Measurements from ENCODE around the gene DOLPP1. TPM values are rescaled to one million over a fixed set of nuclear protein-coding genes. Genes with fewer than 3 reads are reported as not detected.
"Not testable (repeated sequence)": the region's sequence is repeated elsewhere in the genome, so short reads cannot be mapped to it uniquely, and the experiment has no call there.

Gene DOLPP1, protein sequence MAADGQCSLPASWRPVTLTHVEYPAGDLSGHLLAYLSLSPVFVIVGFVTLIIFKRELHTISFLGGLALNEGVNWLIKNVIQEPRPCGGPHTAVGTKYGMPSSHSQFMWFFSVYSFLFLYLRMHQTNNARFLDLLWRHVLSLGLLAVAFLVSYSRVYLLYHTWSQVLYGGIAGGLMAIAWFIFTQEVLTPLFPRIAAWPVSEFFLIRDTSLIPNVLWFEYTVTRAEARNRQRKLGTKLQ
- total RNA-seq: 10 to 100 TPM; 15.5 to 19.9 TPM

DNA sequence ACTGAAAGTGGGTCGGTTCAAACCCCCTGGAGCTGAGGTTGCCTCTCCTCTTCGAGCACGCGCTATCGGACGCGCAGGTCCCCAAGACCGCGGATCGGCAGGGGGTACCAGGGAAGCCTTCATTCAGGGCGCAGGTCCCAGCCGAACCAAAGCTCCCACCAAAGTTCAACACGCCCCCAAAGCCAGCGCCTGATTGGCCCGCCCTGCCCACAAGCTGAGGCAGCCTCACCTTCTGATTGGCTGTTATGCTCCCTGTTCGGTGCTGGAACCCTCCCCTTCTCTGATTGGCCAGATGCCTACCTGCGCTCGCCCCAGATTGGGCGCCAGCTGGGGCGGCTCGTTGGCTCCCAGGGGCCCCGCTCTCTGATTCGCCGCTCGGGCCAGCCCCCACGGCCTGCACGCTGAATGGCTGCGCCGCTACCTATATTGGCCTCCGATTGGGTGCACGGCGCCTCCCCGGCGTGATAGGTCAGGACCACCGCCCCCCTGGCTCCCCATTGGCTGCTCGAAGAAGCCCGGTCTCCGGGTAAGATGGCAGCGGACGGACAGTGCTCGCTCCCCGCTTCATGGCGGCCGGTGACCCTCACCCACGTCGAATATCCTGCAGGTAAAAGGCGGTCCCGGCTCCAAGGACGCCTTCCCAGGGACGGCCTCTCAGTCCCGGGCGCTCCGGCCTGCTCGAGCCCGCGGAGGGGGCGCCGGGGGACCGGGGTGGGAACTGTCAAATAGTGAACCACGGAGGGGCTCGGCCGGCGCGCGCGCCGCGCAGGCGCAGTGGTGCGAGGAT is at the start of gene DOLPP1:
TSS of gene DOLPP1 (plus strand) at position 511 of the 787 bp plus-strand sequence. CDS start at position 532, 21 bp downstream.
- H3K4me1 Mint-ChIP-seq (ENCODE audit: low read depth): peaks cover 27% of the 10 kb centered on the region
- CTCF ChIA-PET: interaction anchor here (0.6 to 0.8 kb wide), 4 partner anchors 30 to 153 kb away, joined by 3 to 4 read pairs (median 3); partner anchors contain the start of genes CRAT and PTPA
- H3K36me3 Mint-ChIP-seq (ENCODE audit: low read depth): no peaks in the 10 kb centered on the region
- DNase-seq: peak; percentile 99
- H3K9me3 Mint-ChIP-seq: no peaks in the 10 kb centered on the region
- H3K27ac Mint-ChIP-seq: peak within 1 kb of the TSS; percentile 46
- no peaks in the 10 kb centered on the region for H3K27me3 Mint-ChIP-seq (ENCODE audit: low read depth)
- intact Hi-C loops (cut with micrococcal nuclease): loop anchor here (1.0 to 2.0 kb wide), 6 partner anchors 11 to 528 kb away; partner anchors contain the start of genes CRAT, DOLK, MIGA2 and NUP188
- H3K4me3 Mint-ChIP-seq: peak within 1 kb of the TSS; percentile 83

DNA sequence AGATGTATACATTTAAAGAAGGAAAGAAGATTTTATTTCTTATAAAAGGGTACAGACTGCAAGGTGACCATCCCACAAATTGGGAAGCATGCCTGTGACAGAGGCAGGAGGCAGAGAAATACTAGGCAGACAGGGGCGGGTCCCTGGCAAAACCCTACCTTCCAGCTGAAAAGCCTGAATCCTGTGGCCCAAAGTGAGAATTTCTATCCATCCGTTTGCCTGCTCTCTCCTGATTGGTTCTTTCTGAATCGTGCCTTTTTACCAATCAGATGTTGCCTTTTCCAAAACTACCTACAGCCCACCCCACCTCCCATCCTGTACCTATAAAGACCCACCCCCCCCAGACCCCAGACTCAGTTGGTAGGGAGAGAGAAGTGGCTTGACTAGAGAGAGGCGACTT is 49.4 kb upstream of the DOLPP1 start:
- no peak overlapping the region for H3K27ac Mint-ChIP-seq
- H3K36me3 Mint-ChIP-seq (ENCODE audit: low read depth): no peaks in the 10 kb centered on the region
- intact Hi-C loops (cut with micrococcal nuclease): no loop called here
- CTCF ChIA-PET: interaction anchor here (0.6 to 1.1 kb wide), 2 partner anchors 100 to 158 kb away, joined by 4 read pairs; no protein-coding TSS in a partner anchor
- H3K9me3 Mint-ChIP-seq: no peaks in the 10 kb centered on the region
- H3K27me3 Mint-ChIP-seq (ENCODE audit: low read depth): no peaks in the 10 kb centered on the region
- DNase-seq: no peak
- H3K4me3 Mint-ChIP-seq: no peak overlapping the region
- peaks cover 11% of the 10 kb centered on the region for H3K4me1 Mint-ChIP-seq (ENCODE audit: low read depth)

DNA sequence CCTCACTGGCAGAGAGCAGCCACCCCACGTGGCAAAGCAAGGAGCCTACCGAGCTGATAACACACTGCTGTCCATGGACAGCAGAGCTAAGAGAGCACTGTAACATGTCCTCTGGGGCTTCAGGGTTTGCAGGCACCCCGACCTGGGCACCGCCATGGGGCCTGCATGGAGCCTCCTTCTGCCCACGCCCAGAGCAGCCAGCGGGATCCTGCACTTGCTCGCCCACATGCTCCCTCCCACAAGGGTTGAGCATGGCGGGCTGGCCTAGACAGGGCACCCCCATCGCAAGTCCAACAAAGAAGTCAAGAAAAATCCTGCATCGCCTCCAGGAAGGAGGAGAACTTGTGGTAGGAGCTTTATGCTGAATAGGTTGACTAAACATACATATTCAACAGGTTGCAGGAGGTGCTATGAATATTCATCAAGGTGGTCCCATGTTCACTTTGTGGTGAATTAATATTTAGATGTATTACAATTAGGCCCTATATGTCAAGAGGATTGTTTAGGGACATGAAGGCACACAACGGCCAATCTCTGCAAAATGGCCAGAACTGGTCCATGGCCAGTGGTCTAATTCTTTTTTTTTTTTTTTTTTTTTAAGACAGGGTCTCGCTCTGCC is 48.3 kb upstream of the DOLPP1 start:
- CTCF ChIA-PET: interaction anchor here (1.1 kb wide), 1 partner anchor 99 kb away, joined by 4 read pairs; no protein-coding TSS in a partner anchor

DNA sequence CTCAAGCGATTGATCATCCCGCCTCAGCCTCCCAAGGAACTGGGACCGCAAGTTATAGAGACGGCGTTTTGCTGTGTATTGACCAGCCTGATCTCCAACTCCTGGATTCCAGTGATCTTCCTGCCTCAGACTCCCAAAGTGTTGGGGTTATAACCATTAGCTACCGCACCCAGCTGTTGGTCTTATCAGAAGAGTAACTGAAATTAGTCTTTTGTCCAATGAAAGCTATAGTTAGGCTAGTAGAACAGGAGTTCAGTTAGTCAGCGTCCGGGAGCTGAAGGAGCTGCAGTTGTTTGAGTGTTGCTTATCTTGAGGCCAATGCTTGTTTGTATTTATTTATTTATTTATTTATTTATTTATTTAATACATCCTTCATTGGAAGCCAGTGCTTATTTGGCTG is 47.7 kb upstream of the DOLPP1 start:
- Mint-ChIP-seq H3K9me3 (no peaks in the 10 kb centered on the region), H3K27ac (no peak overlapping the region), H3K27me3 (ENCODE audit: low read depth) (no peaks in the 10 kb centered on the region), H3K36me3 (ENCODE audit: low read depth) (peaks cover 3% of the 10 kb centered on the region), H3K4me1 (ENCODE audit: low read depth) (peaks cover 19% of the 10 kb centered on the region), H3K4me3 (no peak overlapping the region)
- intact Hi-C loops (cut with micrococcal nuclease): no loop called here
- no peak for DNase-seq
- CTCF ChIA-PET: no interaction called here

More for the DNA sequence above, 48.3 kb upstream of the DOLPP1 start:
- DNase-seq: no peak
- H3K4me1 Mint-ChIP-seq (ENCODE audit: low read depth): peaks cover 14% of the 10 kb centered on the region
- H3K4me3 Mint-ChIP-seq: no peak overlapping the region
- H3K9me3 Mint-ChIP-seq: no peaks in the 10 kb centered on the region
- H3K36me3 Mint-ChIP-seq (ENCODE audit: low read depth): peaks cover 3% of the 10 kb centered on the region
- intact Hi-C loops (cut with micrococcal nuclease): no loop called here
- no peaks in the 10 kb centered on the region for H3K27me3 Mint-ChIP-seq (ENCODE audit: low read depth)
- H3K27ac Mint-ChIP-seq: no peak overlapping the region

DNA sequence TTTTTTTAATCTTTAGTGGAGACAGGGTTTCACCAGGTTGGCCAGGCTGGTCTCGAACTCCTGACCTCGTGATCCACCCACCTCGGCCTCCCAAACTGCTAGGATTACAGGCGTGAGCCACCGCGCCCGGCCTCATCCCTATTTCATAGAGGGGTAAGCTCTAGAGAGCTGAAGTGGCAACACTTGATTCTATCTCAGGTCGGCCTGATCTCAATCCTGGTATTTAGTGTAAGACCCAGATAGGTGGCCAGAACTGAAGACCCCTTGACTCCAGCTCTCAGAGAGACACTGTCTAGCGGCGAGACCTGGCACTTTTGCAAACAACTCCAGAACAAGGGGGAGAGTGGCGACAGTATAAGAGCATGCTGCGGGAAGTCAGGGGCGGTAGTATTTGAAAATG is 45.1 kb upstream of the DOLPP1 start:
- CTCF ChIA-PET: interaction anchor here (0.5 to 1.0 kb wide), 3 partner anchors 30 to 338 kb away, joined by 3 read pairs; no protein-coding TSS in a partner anchor
- not testable (repeated sequence) for H3K27me3 Mint-ChIP-seq (ENCODE audit: low read depth); DNase-seq; H3K36me3 Mint-ChIP-seq (ENCODE audit: low read depth); H3K9me3 Mint-ChIP-seq
- Mint-ChIP-seq H3K4me3 (peak overlapping the region; percentile 98), H3K27ac (peak overlapping the region; percentile 71), H3K4me1 (ENCODE audit: low read depth) (peaks cover 30% of the 10 kb centered on the region)
- intact Hi-C loops (cut with micrococcal nuclease): loop anchor here (1.0 to 5.0 kb wide), 5 partner anchors 8 to 312 kb away; partner anchors contain the start of genes CRAT, DOLK, DOLPP1 and NUP188

DNA sequence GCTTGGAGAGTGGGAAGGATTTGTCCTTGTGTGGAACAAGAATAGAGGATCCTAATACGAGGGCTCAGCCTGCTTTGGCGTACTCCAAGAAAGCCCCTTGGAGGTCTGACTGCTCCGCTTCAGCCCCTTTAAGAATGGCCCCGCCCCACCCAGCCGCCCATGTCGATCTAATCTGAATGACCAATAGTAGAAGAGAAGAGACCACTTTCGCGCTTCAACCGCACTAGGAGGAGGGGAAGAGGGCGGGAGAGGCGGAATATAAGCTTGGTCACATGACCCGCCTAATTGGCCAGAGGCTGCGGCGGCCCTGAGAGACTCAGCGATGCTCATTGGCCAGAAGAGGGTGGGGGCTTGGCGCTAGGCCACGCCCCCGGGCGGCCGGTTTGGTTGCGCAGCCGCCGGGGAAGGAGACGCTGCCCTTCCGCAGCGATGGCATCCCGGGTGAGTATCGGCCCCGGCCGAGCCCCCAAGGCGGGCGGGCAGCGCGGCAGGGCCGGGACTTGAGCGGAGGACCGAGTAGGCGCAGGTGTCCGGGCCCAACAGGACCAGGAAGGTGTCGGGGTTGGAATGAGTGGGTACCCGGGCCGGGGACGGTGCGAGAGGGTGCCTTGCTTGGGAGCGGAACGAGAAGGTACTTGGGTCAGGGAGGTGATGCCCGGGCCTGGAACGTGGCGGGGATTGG is 44.5 kb upstream of the DOLPP1 start, which contains the start of gene MIGA2:
TSS of gene MIGA2 (plus strand) at position 386 of the 682 bp plus-strand sequence. CDS start 3,969 bp downstream, outside the sequence.
- H3K4me3 Mint-ChIP-seq: peak within 1 kb of the TSS; percentile 98
- CTCF ChIA-PET: interaction anchor here (0.5 kb wide), 2 partner anchors 84 to 391 kb away, joined by 3 to 6 read pairs; no protein-coding TSS in a partner anchor
- H3K4me1 Mint-ChIP-seq (ENCODE audit: low read depth): peaks cover 30% of the 10 kb centered on the region

DNA sequence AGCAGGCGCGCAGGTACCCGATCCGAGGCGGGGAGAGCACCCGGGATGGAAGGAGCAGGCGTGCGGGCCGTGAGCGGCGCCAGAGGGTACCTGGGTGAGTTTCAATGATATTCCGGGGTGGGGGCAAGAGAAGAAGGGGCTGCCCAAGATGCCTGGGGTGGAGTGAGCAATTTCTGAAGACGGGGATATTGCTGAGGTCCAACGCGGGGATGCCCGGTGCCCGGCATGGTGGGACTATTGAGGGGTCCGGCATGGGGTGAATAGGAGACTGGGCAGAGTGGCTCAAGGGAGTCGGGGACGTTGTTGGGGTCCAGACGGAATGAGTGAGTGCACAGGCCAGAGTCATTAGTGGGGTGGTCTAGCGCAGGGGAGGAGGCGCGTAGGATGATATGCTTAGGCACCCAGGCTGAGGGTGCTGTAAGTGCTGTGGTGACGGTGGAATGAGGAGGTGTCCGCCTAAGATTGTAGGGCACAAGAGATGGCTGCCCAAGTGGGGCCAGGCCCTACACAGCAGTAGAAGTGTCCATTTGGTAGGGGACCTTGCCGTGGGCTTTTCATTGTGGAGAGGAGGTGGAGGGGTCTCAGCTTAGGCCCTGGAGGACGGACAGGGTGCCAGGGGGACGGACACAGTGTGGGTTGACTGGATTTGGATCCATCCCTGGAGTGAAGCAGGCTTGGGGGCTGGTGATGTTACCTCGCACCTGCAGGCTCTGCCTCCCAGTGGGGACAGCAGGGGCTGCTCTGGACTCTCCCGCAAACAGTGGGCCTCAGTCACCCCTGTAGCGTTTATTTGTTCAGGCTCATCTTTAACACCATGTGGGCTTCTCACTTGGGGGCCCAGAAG is 43.8 kb upstream of the DOLPP1 start:
- H3K4me1 Mint-ChIP-seq (ENCODE audit: low read depth): peaks cover 30% of the 10 kb centered on the region
- intact Hi-C loops (cut with micrococcal nuclease): loop anchor here (1.0 to 5.0 kb wide), 5 partner anchors 9 to 313 kb away; partner anchors contain the start of genes CRAT, DOLK, DOLPP1 and NUP188
- peaks cover 8% of the 10 kb centered on the region for H3K36me3 Mint-ChIP-seq (ENCODE audit: low read depth)
- H3K4me3 Mint-ChIP-seq: peak overlapping the region; percentile 98
- no peak for DNase-seq
- no peaks in the 10 kb centered on the region for H3K27me3 Mint-ChIP-seq (ENCODE audit: low read depth)
- H3K27ac Mint-ChIP-seq: peak overlapping the region; percentile 68
- no peaks in the 10 kb centered on the region for H3K9me3 Mint-ChIP-seq
- CTCF ChIA-PET: interaction anchor here (0.5 kb wide), 1 partner anchor 392 kb away, joined by 6 read pairs; no protein-coding TSS in a partner anchor

More for the DNA sequence above, 44.5 kb upstream of the DOLPP1 start, which contains the start of gene MIGA2:
- intact Hi-C loops (cut with micrococcal nuclease): loop anchor here (1.0 to 5.0 kb wide), 5 partner anchors 8 to 312 kb away; partner anchors contain the start of genes CRAT, DOLK, DOLPP1 and NUP188
- Mint-ChIP-seq H3K36me3 (ENCODE audit: low read depth) (peaks cover 3% of the 10 kb centered on the region), H3K9me3 (no peaks in the 10 kb centered on the region), H3K27me3 (ENCODE audit: low read depth) (no peaks in the 10 kb centered on the region), H3K27ac (peak within 1 kb of the TSS; percentile 71)
- peak; percentile 97 for DNase-seq

DNA sequence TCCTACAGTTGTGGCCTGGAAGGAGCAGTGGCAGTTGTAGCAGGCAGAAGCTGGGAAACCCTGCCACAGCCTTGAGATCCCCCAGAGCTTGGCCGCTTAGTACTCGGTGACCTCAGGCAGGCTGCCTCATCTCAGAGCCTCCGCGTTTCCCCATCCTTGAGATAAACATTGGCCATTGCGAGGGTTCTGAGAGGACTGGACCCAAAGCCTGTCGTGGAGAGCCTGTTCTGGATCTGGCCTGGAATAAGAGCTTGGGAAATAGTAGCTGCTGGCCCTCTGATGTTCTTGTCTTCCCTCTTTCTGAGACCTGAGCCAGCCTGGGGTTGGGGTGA is 43.2 kb upstream of the DOLPP1 start:
- H3K36me3 Mint-ChIP-seq (ENCODE audit: low read depth): peaks cover 12% of the 10 kb centered on the region
- no peaks in the 10 kb centered on the region for H3K27me3 Mint-ChIP-seq (ENCODE audit: low read depth)
- intact Hi-C loops (cut with micrococcal nuclease): loop anchor here (5.0 kb wide), 1 partner anchor 90 kb away; the partner anchor contains the start of genes DOLK and NUP188
- H3K4me3 Mint-ChIP-seq: peak overlapping the region; percentile 98
- H3K4me1 Mint-ChIP-seq (ENCODE audit: low read depth): peaks cover 30% of the 10 kb centered on the region
- H3K9me3 Mint-ChIP-seq: no peaks in the 10 kb centered on the region
- no peak overlapping the region for H3K27ac Mint-ChIP-seq
- CTCF ChIA-PET: interaction anchor here (1.2 kb wide), 1 partner anchor 9 kb away, joined by 3 read pairs; the partner anchor contains the start of gene SH3GLB2
- no peak for DNase-seq

DNA sequence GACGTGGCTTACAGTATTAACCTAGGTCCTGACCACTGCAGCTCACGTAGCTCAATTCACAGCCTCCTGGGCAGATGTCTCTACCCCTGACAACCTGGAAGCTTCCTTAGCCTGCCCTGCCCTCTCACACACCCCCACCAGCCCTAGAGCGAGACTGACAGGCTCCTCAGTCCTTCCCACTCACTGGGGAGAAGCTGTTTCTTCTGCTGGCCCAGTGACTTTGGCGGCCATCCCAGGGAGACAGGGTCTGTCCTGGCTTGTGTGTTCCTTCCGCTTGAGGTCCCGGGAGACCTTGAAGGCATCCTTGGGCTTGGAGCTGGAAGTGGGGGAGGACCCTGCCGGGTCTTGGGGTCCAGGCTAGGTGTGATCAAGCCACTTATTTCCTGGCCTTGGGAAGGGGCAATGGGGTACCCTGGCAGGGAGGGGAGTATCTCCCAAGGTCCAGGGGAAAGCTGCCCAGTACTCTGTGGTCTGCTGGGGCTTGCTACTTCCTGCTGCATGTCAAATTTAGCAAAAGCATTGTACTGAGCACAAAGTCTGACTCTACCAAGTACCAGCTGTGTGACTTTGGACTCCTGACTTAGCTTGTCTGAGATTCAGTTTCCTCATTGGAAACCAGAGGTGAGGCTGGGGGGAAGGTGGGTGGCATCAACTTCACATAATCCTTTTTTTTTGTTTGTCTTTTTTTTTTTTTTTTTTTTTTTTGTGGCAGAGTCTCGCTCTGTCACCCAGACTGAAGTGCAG is 42.6 kb upstream of the DOLPP1 start:
- H3K27ac Mint-ChIP-seq: no peak overlapping the region
- DNase-seq: no peak
- peaks cover 30% of the 10 kb centered on the region for H3K4me1 Mint-ChIP-seq (ENCODE audit: low read depth)
- H3K9me3 Mint-ChIP-seq: no peaks in the 10 kb centered on the region
- intact Hi-C loops (cut with micrococcal nuclease): loop anchor here (5.0 kb wide), 1 partner anchor 91 kb away; the partner anchor contains the start of genes DOLK and NUP188
- CTCF ChIA-PET: interaction anchor here (0.5 to 1.2 kb wide), 2 partner anchors 10 to 50 kb away, joined by 3 to 6 read pairs; partner anchors contain the start of gene SH3GLB2
- peak overlapping the region; percentile 98 for H3K4me3 Mint-ChIP-seq
- H3K27me3 Mint-ChIP-seq (ENCODE audit: low read depth): no peaks in the 10 kb centered on the region
- H3K36me3 Mint-ChIP-seq (ENCODE audit: low read depth): peaks cover 13% of the 10 kb centered on the region

DNA sequence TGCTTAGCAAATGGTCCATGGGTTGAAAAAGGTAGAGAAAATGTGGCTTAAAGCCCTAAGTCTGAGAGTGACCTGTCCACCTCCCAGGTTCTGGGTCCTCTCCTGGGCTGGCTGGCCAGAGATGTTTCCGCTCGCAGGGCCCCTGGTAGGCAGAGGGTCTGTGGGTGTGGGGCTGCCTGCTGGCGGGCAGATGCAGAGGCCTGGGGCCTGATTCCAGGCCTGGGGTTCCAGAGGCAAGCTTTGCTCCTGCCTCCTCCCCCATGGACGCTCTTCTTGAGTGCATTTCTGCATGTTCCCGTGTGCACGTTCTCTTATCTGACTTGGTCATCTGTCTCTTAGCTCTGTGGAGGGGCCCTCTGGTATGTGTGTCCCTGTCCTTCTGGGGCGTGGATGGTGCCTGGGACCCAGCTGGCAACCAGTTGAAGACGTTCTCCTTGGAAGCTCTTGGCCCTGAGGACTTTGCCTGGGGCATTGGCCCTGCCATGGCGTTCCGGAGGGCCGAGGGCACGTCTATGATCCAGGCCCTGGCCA is 40.7 kb upstream of the DOLPP1 start:
- CTCF ChIA-PET: no interaction called here
- Mint-ChIP-seq H3K27ac (no peak overlapping the region), H3K9me3 (no peaks in the 10 kb centered on the region), H3K4me3 (no peak overlapping the region), H3K27me3 (ENCODE audit: low read depth) (no peaks in the 10 kb centered on the region), H3K36me3 (ENCODE audit: low read depth) (peaks cover 13% of the 10 kb centered on the region), H3K4me1 (ENCODE audit: low read depth) (peaks cover 30% of the 10 kb centered on the region)
- DNase-seq: no peak
- intact Hi-C loops (cut with micrococcal nuclease): no loop called here
